Neural cell (in vitro differentiated cells): Measurements from ENCODE around the gene VPS26B. TPM values are rescaled to one million over a fixed set of nuclear protein-coding genes. Genes with fewer than 3 reads are reported as not detected.
A peak's percentile ranks its signal among the peaks of the same experiment; 100 is the strongest.

Experiments used
- H2AFZ ChIP-seq: fragments of 200-600, 300-800 bp; sonication (generic), shearing (Covaris generic); 2 replicates; pipeline ENCODE4 v1.6.0; 2014; ENCODE audit warnings: low read depth, mild to moderate bottlenecking, antibody characterized with exemption, low read length, moderate library complexity
- H3F3A ChIP-seq: fragments of 200-600 bp; shearing (Covaris generic); 2 replicates; pipeline ENCODE4 v1.6.1; 2016; ENCODE audit warnings: mild to moderate bottlenecking, moderate library complexity, mixed read lengths, antibody characterized with exemption, low read length; ENCODE audit not compliant: insufficient read depth, poor library complexity, severe bottlenecking
- H3K27ac ChIP-seq: fragments of 200-600, 300-800 bp; sonication (generic), shearing (Covaris generic); 2 replicates; pipeline ENCODE4 v1.5.1; 2014; ENCODE audit warnings: mild to moderate bottlenecking, low read length, moderate library complexity
- H3K27me3 ChIP-seq: fragments of 300-800, 200-600 bp; sonication (generic), shearing (Covaris generic); 2 replicates; pipeline ENCODE4 v1.6.0; 2014; ENCODE audit warnings: mild to moderate bottlenecking, low read depth, low read length, moderate library complexity; ENCODE audit not compliant: insufficient read depth
- H3K36me3 ChIP-seq: fragments of 300-800, 200-600 bp; sonication (generic), shearing (Covaris generic); 2 replicates; pipeline ENCODE4 v1.5.1; 2014; ENCODE audit warnings: mild to moderate bottlenecking, antibody characterized with exemption, low read length, moderate library complexity; ENCODE audit not compliant: insufficient read depth
- H3K4me2 ChIP-seq: fragments of 300-800, 200-600 bp; sonication (generic), shearing (Covaris generic); 2 replicates; pipeline ENCODE4 v1.6.0; 2014; ENCODE audit warnings: mild to moderate bottlenecking, low read length
- H3K4me3 ChIP-seq: fragments of 300-800, 200-600 bp; sonication (generic), shearing (Covaris generic); 2 replicates; pipeline ENCODE4 v1.5.1; 2014; ENCODE audit warnings: mild to moderate bottlenecking, low read length, moderate library complexity
- H3K79me2 ChIP-seq: fragments of 200-600 bp; shearing (Covaris generic); replicated peaks from 2 replicates; pipeline ENCODE4 v1.6.0; 2014; ENCODE audit warnings: mild to moderate bottlenecking, low read length, moderate library complexity; ENCODE audit not compliant: insufficient read depth
- H3K9ac ChIP-seq: fragments of 300-800, 200-600 bp; sonication (generic), shearing (Covaris generic); 2 replicates; pipeline ENCODE4 v1.6.1; 2016; ENCODE audit warnings: mild to moderate bottlenecking, low read length, mixed read lengths
- H3K9me2 ChIP-seq: fragments of 200-600 bp; shearing (Covaris generic); 2 replicates; pipeline ENCODE4 v1.6.1; 2016; ENCODE audit warnings: mild to moderate bottlenecking, low read length, mixed read lengths; ENCODE audit not compliant: insufficient read depth
- H3K9me3 ChIP-seq: fragments of 200-600, 300-800 bp; sonication (generic), shearing (Covaris generic); 2 replicates; pipeline ENCODE4 v1.6.1; 2016; ENCODE audit warnings: mild to moderate bottlenecking, mixed run types, low read length, moderate library complexity, mixed read lengths
- H4K20me1 ChIP-seq: fragments of 200-600 bp; shearing (Covaris generic); 2 replicates; pipeline ENCODE4 v1.6.1; 2016; ENCODE audit warnings: mild to moderate bottlenecking, mixed run types; ENCODE audit not compliant: insufficient read depth
- EP300 ChIP-seq: fragments of 450-650 bp; conservative IDR thresholded peaks from 2 replicates; pipeline ENCODE4 v1.6.1; 2014; ENCODE audit warnings: antibody characterized with exemption, mild to moderate bottlenecking, moderate library complexity; ENCODE audit not compliant: poor library complexity, severe bottlenecking
- EZH2 ChIP-seq: fragments of 200-600, 300-800 bp; shearing (Covaris generic), sonication (generic); IDR thresholded peaks from 2 replicates; pipeline ENCODE4 v1.6.1; 2014; ENCODE audit warnings: antibody characterized with exemption, low read length, borderline replicate concordance, mild to moderate bottlenecking; ENCODE audit not compliant: insufficient read depth, poor library complexity, severe bottlenecking
- MXI1 ChIP-seq: fragments of 450-650 bp; conservative IDR thresholded peaks from 2 replicates; pipeline ENCODE4 v1.6.1; 2014; ENCODE audit warnings: antibody characterized with exemption, mild to moderate bottlenecking; ENCODE audit not compliant: poor library complexity, severe bottlenecking
- POLR2AphosphoS5 ChIP-seq: IDR thresholded peaks from 2 replicates; pipeline ENCODE4 v1.6.1; 2012
- RAD21 ChIP-seq: fragments of 450-650 bp; conservative IDR thresholded peaks from 2 replicates; pipeline ENCODE4 v1.6.1; 2014; ENCODE audit warnings: antibody characterized with exemption, mild to moderate bottlenecking, moderate library complexity
- SMC3 ChIP-seq: fragments of 450-650 bp; conservative IDR thresholded peaks from 2 replicates; pipeline ENCODE4 v1.6.1; 2014; ENCODE audit warnings: antibody characterized with exemption, mild to moderate bottlenecking, moderate library complexity; ENCODE audit not compliant: poor library complexity
- TAF1 ChIP-seq: IDR thresholded peaks from 2 replicates; pipeline ENCODE4 v1.6.1; 2012; ENCODE audit warnings: low read depth
- polyA minus RNA-seq: library from RNA; depleted of rRNA, polyadenylated mRNA; stranded (reverse); fragments of >200 nt; gene quantifications from 2 replicates; pipeline ENCODE4 v1.2.3, GENCODE V29; 2014
- polyA plus RNA-seq: library from polyadenylated mRNA; depleted of rRNA; stranded (reverse); fragments of >200 nt; gene quantifications from 2 replicates; pipeline ENCODE4 v1.2.3, GENCODE V29; 2014
- TF ChIP-seq, protein P1 (sequence below): IDR thresholded peaks from 2 replicates; pipeline ENCODE4 v1.6.1; 2012; ENCODE audit warnings: borderline replicate concordance
- TF ChIP-seq, protein P2 (sequence below): fragments of 450-650 bp; IDR thresholded peaks from 2 replicates; pipeline ENCODE4 v1.5.1; 2014; ENCODE audit warnings: antibody characterized with exemption, mild to moderate bottlenecking, moderate library complexity; ENCODE audit not compliant: poor library complexity, severe bottlenecking

Gene VPS26B
- polyA plus RNA-seq (72.6 and 80.3 TPM in 2 replicates), polyA minus RNA-seq (97.1 and 106 TPM in 2 replicates)

DNA sequence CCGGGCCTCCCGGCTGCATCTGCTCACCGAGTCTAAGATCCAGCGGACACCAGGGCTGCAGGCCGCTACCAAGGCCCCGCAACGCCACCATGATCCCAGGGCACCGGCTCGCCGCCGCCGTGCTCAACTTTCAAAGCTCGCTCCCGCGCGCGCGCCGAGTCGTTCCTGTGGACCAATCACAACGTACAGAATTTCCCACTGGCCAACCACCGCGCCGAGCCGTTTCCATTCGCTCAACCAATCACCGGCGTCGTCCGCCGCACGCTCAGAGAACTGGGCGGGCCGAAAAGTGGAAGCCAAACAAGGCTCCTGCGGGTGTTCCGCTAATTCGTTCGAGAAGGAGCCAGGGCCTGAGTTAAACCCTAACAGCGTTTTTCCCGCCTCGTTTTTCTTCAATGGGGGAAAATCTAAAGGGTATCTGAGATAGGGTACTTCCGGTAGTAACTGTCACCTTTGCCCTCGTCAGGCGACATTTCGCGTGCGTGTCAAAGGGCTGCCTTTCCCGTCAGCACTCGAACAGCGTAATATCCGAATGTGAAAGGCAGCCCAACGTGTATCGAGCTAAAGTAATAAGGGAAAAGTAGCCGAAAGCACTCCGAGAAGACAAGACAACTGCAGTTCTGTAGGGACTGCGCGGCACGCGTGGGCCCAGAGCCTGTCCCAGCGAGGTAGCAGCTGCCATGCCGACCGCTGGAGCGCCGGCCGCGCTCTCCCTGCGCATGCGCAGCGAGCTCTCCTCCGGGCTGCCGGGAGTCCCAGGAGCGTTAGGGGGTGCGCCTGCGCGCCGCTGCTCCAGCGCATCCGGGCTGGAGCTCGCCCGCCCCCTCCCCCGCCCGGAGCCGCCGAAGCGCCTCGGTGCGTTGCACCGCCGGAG, at the start of gene VPS26B, which contains the start of gene NCAPD3:
VPS26B (plus strand) TSS at position 836 of the 874 bp plus-strand sequence. CDS start 452 bp downstream, outside the sequence.
NCAPD3 (minus strand) TSS at position 132 of the 874 bp plus-strand sequence; CDS start at position 91, 41 bp downstream.
- no peaks in the 10 kb centered on the region for H3F3A ChIP-seq
- peak within 1 kb of the TSS; percentile 89 for H3K4me2 ChIP-seq
- H3K9me2 ChIP-seq = no peaks in the 10 kb centered on the region
- peak; percentile 61 for TF ChIP-seq EP300
- peak; percentile 27 for TF ChIP-seq SMC3
- TF ChIP-seq RAD21 = no peak
- TF ChIP-seq POLR2AphosphoS5 = peak; percentile 87
- TF ChIP-seq, protein P1, sequence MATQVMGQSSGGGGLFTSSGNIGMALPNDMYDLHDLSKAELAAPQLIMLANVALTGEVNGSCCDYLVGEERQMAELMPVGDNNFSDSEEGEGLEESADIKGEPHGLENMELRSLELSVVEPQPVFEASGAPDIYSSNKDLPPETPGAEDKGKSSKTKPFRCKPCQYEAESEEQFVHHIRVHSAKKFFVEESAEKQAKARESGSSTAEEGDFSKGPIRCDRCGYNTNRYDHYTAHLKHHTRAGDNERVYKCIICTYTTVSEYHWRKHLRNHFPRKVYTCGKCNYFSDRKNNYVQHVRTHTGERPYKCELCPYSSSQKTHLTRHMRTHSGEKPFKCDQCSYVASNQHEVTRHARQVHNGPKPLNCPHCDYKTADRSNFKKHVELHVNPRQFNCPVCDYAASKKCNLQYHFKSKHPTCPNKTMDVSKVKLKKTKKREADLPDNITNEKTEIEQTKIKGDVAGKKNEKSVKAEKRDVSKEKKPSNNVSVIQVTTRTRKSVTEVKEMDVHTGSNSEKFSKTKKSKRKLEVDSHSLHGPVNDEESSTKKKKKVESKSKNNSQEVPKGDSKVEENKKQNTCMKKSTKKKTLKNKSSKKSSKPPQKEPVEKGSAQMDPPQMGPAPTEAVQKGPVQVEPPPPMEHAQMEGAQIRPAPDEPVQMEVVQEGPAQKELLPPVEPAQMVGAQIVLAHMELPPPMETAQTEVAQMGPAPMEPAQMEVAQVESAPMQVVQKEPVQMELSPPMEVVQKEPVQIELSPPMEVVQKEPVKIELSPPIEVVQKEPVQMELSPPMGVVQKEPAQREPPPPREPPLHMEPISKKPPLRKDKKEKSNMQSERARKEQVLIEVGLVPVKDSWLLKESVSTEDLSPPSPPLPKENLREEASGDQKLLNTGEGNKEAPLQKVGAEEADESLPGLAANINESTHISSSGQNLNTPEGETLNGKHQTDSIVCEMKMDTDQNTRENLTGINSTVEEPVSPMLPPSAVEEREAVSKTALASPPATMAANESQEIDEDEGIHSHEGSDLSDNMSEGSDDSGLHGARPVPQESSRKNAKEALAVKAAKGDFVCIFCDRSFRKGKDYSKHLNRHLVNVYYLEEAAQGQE = no peak
- peak; percentile 35 for TF ChIP-seq TAF1
- TF ChIP-seq EZH2 = no peak
- peak; percentile 100 for TF ChIP-seq MXI1
- TF ChIP-seq, protein P2, sequence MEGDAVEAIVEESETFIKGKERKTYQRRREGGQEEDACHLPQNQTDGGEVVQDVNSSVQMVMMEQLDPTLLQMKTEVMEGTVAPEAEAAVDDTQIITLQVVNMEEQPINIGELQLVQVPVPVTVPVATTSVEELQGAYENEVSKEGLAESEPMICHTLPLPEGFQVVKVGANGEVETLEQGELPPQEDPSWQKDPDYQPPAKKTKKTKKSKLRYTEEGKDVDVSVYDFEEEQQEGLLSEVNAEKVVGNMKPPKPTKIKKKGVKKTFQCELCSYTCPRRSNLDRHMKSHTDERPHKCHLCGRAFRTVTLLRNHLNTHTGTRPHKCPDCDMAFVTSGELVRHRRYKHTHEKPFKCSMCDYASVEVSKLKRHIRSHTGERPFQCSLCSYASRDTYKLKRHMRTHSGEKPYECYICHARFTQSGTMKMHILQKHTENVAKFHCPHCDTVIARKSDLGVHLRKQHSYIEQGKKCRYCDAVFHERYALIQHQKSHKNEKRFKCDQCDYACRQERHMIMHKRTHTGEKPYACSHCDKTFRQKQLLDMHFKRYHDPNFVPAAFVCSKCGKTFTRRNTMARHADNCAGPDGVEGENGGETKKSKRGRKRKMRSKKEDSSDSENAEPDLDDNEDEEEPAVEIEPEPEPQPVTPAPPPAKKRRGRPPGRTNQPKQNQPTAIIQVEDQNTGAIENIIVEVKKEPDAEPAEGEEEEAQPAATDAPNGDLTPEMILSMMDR = no peak
- H3K9ac ChIP-seq = peak within 1 kb of the TSS; percentile 93
- H3K27me3 ChIP-seq = no peaks in the 10 kb centered on the region
- peaks cover 46% of the 10 kb centered on the region for H3K79me2 ChIP-seq
- H2AFZ ChIP-seq = peak within 1 kb of the TSS; percentile 97
- H3K9me3 ChIP-seq = no peaks in the 10 kb centered on the region
- H3K27ac ChIP-seq = peak within 1 kb of the TSS; percentile 86
- H4K20me1 ChIP-seq = no peaks in the 10 kb centered on the region
- H3K4me3 ChIP-seq = peak within 1 kb of the TSS; percentile 99
- no peaks in the 10 kb centered on the region for H3K36me3 ChIP-seq

DNA sequence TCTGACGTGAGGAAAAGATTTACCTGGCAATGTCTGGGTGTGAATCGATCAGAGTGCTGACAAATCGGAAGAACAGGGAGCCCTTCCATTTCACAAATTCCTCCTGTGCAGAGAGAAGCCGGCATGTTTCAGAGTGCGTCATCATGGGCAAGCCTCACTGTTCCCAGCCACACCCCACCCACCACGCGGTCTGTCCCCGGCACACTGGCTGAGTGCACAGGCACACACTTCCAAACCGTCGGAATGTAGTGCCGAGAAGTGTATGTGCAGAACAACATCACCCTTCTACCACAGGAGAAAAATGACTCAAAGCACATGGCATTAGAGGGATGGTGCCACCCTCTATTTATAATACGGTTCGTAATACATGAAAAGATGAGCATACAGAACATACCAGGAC, 48.2 kb upstream of the VPS26B start:
- no peaks in the 10 kb centered on the region for H3K9me2 ChIP-seq
- H3K27me3 ChIP-seq = no peaks in the 10 kb centered on the region
- H3K4me2 ChIP-seq = no peak overlapping the region
- H2AFZ ChIP-seq = no peak overlapping the region
- no peaks in the 10 kb centered on the region for H4K20me1 ChIP-seq
- H3F3A ChIP-seq = no peaks in the 10 kb centered on the region
- no peak overlapping the region for H3K9ac ChIP-seq
- TF ChIP-seq, protein P1 = no peak
- TF ChIP-seq POLR2AphosphoS5 (no peak), TAF1 (no peak), SMC3 (no peak), MXI1 (no peak), RAD21 (no peak), EP300 (no peak), EZH2 (no peak)
- TF ChIP-seq, protein P2 = no peak
- no peaks in the 10 kb centered on the region for H3K9me3 ChIP-seq
- no peaks in the 10 kb centered on the region for H3K36me3 ChIP-seq
- no peak overlapping the region for H3K27ac ChIP-seq
- H3K4me3 ChIP-seq = no peak overlapping the region
- no peaks in the 10 kb centered on the region for H3K79me2 ChIP-seq
